HepG2 (cell line): ENCODE measurements around the gene APRT. TPM values are rescaled to one million over a fixed set of nuclear protein-coding genes. Genes with fewer than 3 reads are reported as not detected.

Experiments used
- BRF2 ChIP-seq: sonication (generic); formaldehyde crosslinking; IDR thresholded peaks from 2 replicates; pipeline ENCODE4 v1.8.1; 2022; ENCODE audit warnings: mild to moderate bottlenecking, missing genetic modification reagents
- LRRFIP1 ChIP-seq: sonication (generic); formaldehyde crosslinking; conservative IDR thresholded peaks from 2 replicates; pipeline ENCODE4 v1.4.0; 2020; ENCODE audit warnings: missing genetic modification reagents
- MED13 ChIP-seq: sonication (generic); formaldehyde crosslinking; IDR thresholded peaks from 2 replicates; pipeline ENCODE4 v1.5.0; 2020; ENCODE audit warnings: missing genetic modification reagents
- SCMH1 ChIP-seq: sonication (generic); formaldehyde crosslinking; IDR thresholded peaks from 2 replicates; pipeline ENCODE4 v1.9.0; 2021; ENCODE audit warnings: missing genetic modification reagents, mild to moderate bottlenecking, borderline replicate concordance
- THRA ChIP-seq: sonication (generic); formaldehyde crosslinking; IDR thresholded peaks from 2 replicates; pipeline ENCODE4 v1.4.0; 2020; ENCODE audit warnings: missing genetic modification reagents, borderline replicate concordance
- UBTF ChIP-seq: sonication (generic); formaldehyde crosslinking; IDR thresholded peaks from 2 replicates; pipeline ENCODE4 v1.4.0; 2020; ENCODE audit warnings: mild to moderate bottlenecking, missing genetic modification reagents
- YEATS4 ChIP-seq: sonication (generic); formaldehyde crosslinking; IDR thresholded peaks from 2 replicates; pipeline ENCODE4 v1.4.0; 2020; ENCODE audit warnings: missing genetic modification reagents, borderline replicate concordance
- ZNF530 ChIP-seq: sonication (generic); formaldehyde crosslinking; IDR thresholded peaks from 2 replicates; pipeline ENCODE4 v1.5.0; 2020; ENCODE audit warnings: low read depth, mild to moderate bottlenecking, missing genetic modification reagents
- ZNF605 ChIP-seq: sonication (generic); formaldehyde crosslinking; IDR thresholded peaks from 2 replicates; pipeline ENCODE4 v1.8.0; 2022; ENCODE audit warnings: mild to moderate bottlenecking, missing genetic modification reagents
- polyA plus RNA-seq, 8 experiments: library from polyadenylated mRNA; depleted of rRNA in 3 of 8; stranded (reverse) in 7 of 8; unstranded in 1 of 8; fragments of >200 nt; fragmentation: Illumina TruSeq in 4 of 8; extraction: Trizol in 4 of 8; gene quantifications; 2 replicates each; pipeline versions ENCODE4 v1.2.1 to v1.2.3, GENCODE V29; 2011 to 2016; ENCODE audit warnings: low read depth in 4 of 8, missing spikeins in 1 of 8, mixed read lengths in 1 of 8; ENCODE audit not compliant: insufficient read depth in 1 of 8
- total RNA-seq, 5 experiments: library from RNA; depleted of rRNA; stranded (reverse); fragments of >200 nt; fragmentation: Illumina TruSeq; extraction: Trizol; gene quantifications; 2 replicates each; pipeline ENCODE4 v1.2.3, GENCODE V29; 2016; ENCODE audit warnings: low read depth in 1 of 5
- TF ChIP-seq, protein P1 (sequence below), 2 experiments: sonication (generic) in 1 of 2; formaldehyde crosslinking in 1 of 2; IDR thresholded peaks; 2 replicates each; pipeline versions ENCODE4 v1.4.0 to v1.6.1; 2016 to 2020; ENCODE audit warnings: borderline replicate concordance in 1 of 2, low read depth in 1 of 2, mild to moderate bottlenecking in 1 of 2, missing genetic modification reagents in 1 of 2

The APRT gene
- total and polyA plus RNA-seq, 2 of the 13 experiments (the other 11 are each of a cell fraction or from before 2014, with no cell fraction given) = 155 to 242 TPM

DNA sequence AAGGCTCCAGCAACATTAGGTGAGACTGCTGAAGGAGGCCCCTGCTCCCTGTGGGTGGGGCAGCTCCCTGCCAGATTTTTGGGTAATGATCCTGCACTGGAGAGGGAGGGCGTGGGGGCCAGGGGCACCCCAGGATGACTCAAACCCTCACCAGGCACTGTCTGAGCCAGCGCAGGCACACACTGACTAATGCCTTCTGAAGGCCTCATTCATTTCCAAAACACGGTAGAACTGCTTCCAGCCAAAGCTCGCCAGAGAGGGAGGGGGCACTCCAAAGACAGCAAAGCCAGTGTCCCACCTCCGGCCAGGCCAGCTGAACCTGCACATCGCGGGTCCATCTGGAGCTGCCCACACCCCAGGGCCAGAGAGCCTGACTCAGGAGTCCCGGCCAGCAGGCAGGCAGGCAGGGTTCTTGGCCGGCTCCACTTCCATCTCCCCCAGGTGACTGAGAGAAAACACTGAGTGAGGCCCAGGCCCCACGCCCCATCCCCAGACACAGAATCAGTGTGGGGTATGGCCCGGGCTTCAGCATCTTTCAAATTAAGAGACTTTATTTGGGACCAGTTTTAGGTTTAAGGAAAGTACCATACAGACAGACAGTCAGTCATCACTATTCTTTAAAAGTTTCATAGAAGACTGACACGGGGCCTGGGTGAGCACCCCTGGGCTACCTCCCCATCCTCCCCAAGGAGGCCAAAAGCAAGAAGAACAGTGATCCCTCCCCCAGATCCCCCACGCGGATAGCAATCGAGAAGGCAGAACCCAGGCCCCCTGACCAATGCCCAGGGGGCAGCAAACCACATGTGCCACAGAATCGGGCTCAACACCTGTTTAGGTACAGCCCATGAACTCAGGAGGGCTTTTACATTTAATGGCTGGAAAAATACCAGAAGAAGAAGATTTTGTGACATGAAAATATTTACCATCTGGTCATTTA is 29.0 kb downstream of the APRT start (continued):
- TF ChIP-seq UBTF (CRISPR knock-in tag) (peak; percentile 36; the same call in 1 of the 2 replicates), YEATS4 (0 out of 2 replicates have a peak, but pooled peaks have one; percentile 29), SCMH1 (CRISPR knock-in tag) (no peak), THRA (CRISPR knock-in tag) (no peak), LRRFIP1 (CRISPR knock-in tag) (no peak), MED13 (CRISPR knock-in tag) (no peak), ZNF605 (CRISPR knock-in tag) (no peak), ZNF530 (no peak), BRF2 (CRISPR knock-in tag) (no peak)
- TF ChIP-seq, protein P1, sequence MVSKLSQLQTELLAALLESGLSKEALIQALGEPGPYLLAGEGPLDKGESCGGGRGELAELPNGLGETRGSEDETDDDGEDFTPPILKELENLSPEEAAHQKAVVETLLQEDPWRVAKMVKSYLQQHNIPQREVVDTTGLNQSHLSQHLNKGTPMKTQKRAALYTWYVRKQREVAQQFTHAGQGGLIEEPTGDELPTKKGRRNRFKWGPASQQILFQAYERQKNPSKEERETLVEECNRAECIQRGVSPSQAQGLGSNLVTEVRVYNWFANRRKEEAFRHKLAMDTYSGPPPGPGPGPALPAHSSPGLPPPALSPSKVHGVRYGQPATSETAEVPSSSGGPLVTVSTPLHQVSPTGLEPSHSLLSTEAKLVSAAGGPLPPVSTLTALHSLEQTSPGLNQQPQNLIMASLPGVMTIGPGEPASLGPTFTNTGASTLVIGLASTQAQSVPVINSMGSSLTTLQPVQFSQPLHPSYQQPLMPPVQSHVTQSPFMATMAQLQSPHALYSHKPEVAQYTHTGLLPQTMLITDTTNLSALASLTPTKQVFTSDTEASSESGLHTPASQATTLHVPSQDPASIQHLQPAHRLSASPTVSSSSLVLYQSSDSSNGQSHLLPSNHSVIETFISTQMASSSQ (IDR thresholded peaks at IDR 0.05; ENCODE audit: low read depth) = no peak
- TF ChIP-seq, protein P1 (CRISPR knock-in tag; IDR thresholded peaks at IDR 0.05; ENCODE audit: borderline replicate concordance) = no peak
